GM23338 (cell line): Measurements from ENCODE around the gene CA12. TPM values are rescaled to one million over a fixed set of nuclear protein-coding genes. Genes with fewer than 3 reads are reported as not detected.

Experiments
- ATAC-seq: fragments of 200-7000 bp; cut with Tn5 transposase; 3 replicates; pipeline ENCODE4 v1.9.1; 2020
- DNase-seq: peaks from one replicate; pipeline ENCODE4 v3.0.0-alpha.2; 2015; ENCODE audit warnings: low spot score
- H2AFZ ChIP-seq: fragments of 200-600 bp; sonication (generic); 2 replicates; pipeline ENCODE4 v1.8.0; 2016; ENCODE audit warnings: antibody characterized with exemption, mild to moderate bottlenecking, moderate library complexity
- H3F3A ChIP-seq: fragments of 200-600 bp; sonication (generic); replicated peaks from 2 replicates; pipeline ENCODE4 v1.8.0; 2017; ENCODE audit warnings: antibody characterized with exemption, mixed run types, low read depth
- H3K27ac ChIP-seq: fragments of 200-600 bp; sonication (generic); 2 replicates; pipeline ENCODE4 v1.6.1; 2016; ENCODE audit warnings: low read depth
- H3K27me3 ChIP-seq: fragments of 200-600 bp; sonication (generic); 2 replicates; pipeline ENCODE4 v1.8.0; 2016; ENCODE audit warnings: mild to moderate bottlenecking, mixed run types, moderate library complexity; ENCODE audit not compliant: insufficient read depth
- H3K36me3 ChIP-seq: fragments of 200-600 bp; sonication (generic); 2 replicates; pipeline ENCODE4 v1.8.0; 2016; ENCODE audit warnings: mild to moderate bottlenecking; ENCODE audit not compliant: insufficient read depth
- H3K4me1 ChIP-seq: fragments of 200-600 bp; sonication (generic); 2 replicates; pipeline ENCODE4 v1.8.0; 2016; ENCODE audit warnings: mild to moderate bottlenecking, moderate library complexity; ENCODE audit not compliant: insufficient read depth
- H3K4me2 ChIP-seq: fragments of 200-600 bp; sonication (generic); 2 replicates; pipeline ENCODE4 v1.7.1; 2017; ENCODE audit warnings: mixed run types
- H3K4me3 ChIP-seq: fragments of 200-600 bp; sonication (generic); 2 replicates; pipeline ENCODE4 v1.6.1; 2016; ENCODE audit warnings: mixed run types
- H3K79me2 ChIP-seq: fragments of 200-600 bp; sonication (generic); replicated peaks from 2 replicates; pipeline ENCODE4 v1.8.0; 2017; ENCODE audit warnings: mild to moderate bottlenecking; ENCODE audit not compliant: insufficient read depth
- H3K9me2 ChIP-seq: fragments of 200-600 bp; sonication (generic); 2 replicates; pipeline ENCODE4 v1.8.0; 2017; ENCODE audit not compliant: insufficient read depth
- H4K20me1 ChIP-seq: fragments of 200-600 bp; sonication (generic); replicated peaks from 2 replicates; pipeline ENCODE4 v1.8.0; 2017; ENCODE audit warnings: mild to moderate bottlenecking; ENCODE audit not compliant: insufficient read depth
- H3K27ac Mint-ChIP-seq: 2 replicates; pipeline ENCODE4 v1.8.0; 2020; ENCODE audit warnings: inconsistent platforms, mild to moderate bottlenecking, moderate library complexity, mixed read lengths
- H3K27me3 Mint-ChIP-seq: 3 replicates; pipeline ENCODE4 v1.8.0; 2022; ENCODE audit warnings: low read depth, mild to moderate bottlenecking, moderate library complexity, mixed read lengths, inconsistent platforms; ENCODE audit not compliant: insufficient read depth, poor library complexity
- H3K36me3 Mint-ChIP-seq: 3 replicates; pipeline ENCODE4 v1.8.0; 2021; ENCODE audit warnings: low read depth, mild to moderate bottlenecking, inconsistent platforms, moderate library complexity, mixed read lengths
- H3K4me1 Mint-ChIP-seq: 3 replicates; pipeline ENCODE4 v1.8.0; 2020; ENCODE audit warnings: mild to moderate bottlenecking, inconsistent platforms, mixed read lengths
- H3K4me3 Mint-ChIP-seq: 3 replicates; pipeline ENCODE4 v1.8.0; 2021; ENCODE audit warnings: moderate library complexity, mild to moderate bottlenecking, inconsistent platforms, mixed read lengths
- H3K9me3 Mint-ChIP-seq: 3 replicates; pipeline ENCODE4 v1.8.0; 2020; ENCODE audit warnings: moderate library complexity, mild to moderate bottlenecking, inconsistent platforms, mixed read lengths
- CREB1 ChIP-seq: fragments of 250-450 bp; sonication (Bioruptor Pico); IDR thresholded peaks from 2 replicates; pipeline ENCODE4 v1.5.0; 2020; ENCODE audit warnings: low read depth, mild to moderate bottlenecking, moderate library complexity
- EZH2 ChIP-seq: fragments of 200-600 bp; sonication (generic); IDR thresholded peaks from one replicate; pipeline ENCODE4 v1.8.0; 2017; ENCODE audit warnings: antibody characterized with exemption, mild to moderate bottlenecking, low read depth; ENCODE audit not compliant: unreplicated experiment
- EZH2phosphoT487 ChIP-seq: fragments of 200-600 bp; sonication (generic); IDR thresholded peaks from one replicate; pipeline ENCODE4 v1.8.1; 2018; ENCODE audit warnings: antibody characterized with exemption; ENCODE audit not compliant: unreplicated experiment
- JUNB ChIP-seq: IDR thresholded peaks from one replicate; pipeline ENCODE4 v1.6.1; 2016; ENCODE audit warnings: antibody characterized with exemption; ENCODE audit not compliant: unreplicated experiment
- NANOG ChIP-seq: IDR thresholded peaks from 2 replicates; pipeline ENCODE4 v1.6.1; 2016; ENCODE audit warnings: antibody characterized with exemption, borderline replicate concordance
- POLR2AphosphoS5 ChIP-seq: IDR thresholded peaks from 2 replicates; pipeline ENCODE4 v1.6.1; 2016; ENCODE audit warnings: antibody characterized with exemption, low read depth
- REST ChIP-seq: IDR thresholded peaks from one replicate; pipeline ENCODE4 v1.6.1; 2018; ENCODE audit warnings: antibody characterized with exemption; ENCODE audit not compliant: unreplicated experiment
- polyA plus RNA-seq: library from polyadenylated mRNA; unstranded; fragments of >200 nt; fragmentation: Nextera tagmentation; extraction: Ambion mirVana; gene quantifications from 2 replicates; pipeline ENCODE4 v1.2.1, GENCODE V29; 2016
- total RNA-seq: library from RNA; depleted of rRNA; stranded (reverse); fragments of >200 nt; shearing (Covaris generic); gene quantifications from 2 replicates; pipeline ENCODE4 v1.2.3, GENCODE V29; 2014
- TF ChIP-seq, protein P1 (sequence below): fragments of 250-450 bp; sonication (Bioruptor Pico); IDR thresholded peaks from 2 replicates; pipeline ENCODE4 v1.5.0; 2020; ENCODE audit warnings: mild to moderate bottlenecking, moderate library complexity
- TF ChIP-seq, protein P2 (sequence below), 2 experiments: fragments of 200-600 bp in 1 of 2; sonication (generic) in 1 of 2; conservative IDR thresholded peaks; 2 replicates each; pipeline versions ENCODE4 v1.5.1 to v1.6.1; 2016 to 2017; ENCODE audit warnings: antibody characterized with exemption in 2 of 2, low read depth in 2 of 2, mild to moderate bottlenecking in 2 of 2, moderate library complexity in 1 of 2

CA12 gene
- total and polyA plus RNA-seq, 2 experiments from 2014 or later, result 2.9 to 5.2 TPM

GRCh38 chr15:63312286-63312685, 69.4 kb downstream of the CA12 start:
- TF ChIP-seq EZH2 (no peak), POLR2AphosphoS5 (no peak), NANOG (0 out of 2 replicates have a peak, but pooled peaks have one; percentile 22)
- TF ChIP-seq, protein P1, sequence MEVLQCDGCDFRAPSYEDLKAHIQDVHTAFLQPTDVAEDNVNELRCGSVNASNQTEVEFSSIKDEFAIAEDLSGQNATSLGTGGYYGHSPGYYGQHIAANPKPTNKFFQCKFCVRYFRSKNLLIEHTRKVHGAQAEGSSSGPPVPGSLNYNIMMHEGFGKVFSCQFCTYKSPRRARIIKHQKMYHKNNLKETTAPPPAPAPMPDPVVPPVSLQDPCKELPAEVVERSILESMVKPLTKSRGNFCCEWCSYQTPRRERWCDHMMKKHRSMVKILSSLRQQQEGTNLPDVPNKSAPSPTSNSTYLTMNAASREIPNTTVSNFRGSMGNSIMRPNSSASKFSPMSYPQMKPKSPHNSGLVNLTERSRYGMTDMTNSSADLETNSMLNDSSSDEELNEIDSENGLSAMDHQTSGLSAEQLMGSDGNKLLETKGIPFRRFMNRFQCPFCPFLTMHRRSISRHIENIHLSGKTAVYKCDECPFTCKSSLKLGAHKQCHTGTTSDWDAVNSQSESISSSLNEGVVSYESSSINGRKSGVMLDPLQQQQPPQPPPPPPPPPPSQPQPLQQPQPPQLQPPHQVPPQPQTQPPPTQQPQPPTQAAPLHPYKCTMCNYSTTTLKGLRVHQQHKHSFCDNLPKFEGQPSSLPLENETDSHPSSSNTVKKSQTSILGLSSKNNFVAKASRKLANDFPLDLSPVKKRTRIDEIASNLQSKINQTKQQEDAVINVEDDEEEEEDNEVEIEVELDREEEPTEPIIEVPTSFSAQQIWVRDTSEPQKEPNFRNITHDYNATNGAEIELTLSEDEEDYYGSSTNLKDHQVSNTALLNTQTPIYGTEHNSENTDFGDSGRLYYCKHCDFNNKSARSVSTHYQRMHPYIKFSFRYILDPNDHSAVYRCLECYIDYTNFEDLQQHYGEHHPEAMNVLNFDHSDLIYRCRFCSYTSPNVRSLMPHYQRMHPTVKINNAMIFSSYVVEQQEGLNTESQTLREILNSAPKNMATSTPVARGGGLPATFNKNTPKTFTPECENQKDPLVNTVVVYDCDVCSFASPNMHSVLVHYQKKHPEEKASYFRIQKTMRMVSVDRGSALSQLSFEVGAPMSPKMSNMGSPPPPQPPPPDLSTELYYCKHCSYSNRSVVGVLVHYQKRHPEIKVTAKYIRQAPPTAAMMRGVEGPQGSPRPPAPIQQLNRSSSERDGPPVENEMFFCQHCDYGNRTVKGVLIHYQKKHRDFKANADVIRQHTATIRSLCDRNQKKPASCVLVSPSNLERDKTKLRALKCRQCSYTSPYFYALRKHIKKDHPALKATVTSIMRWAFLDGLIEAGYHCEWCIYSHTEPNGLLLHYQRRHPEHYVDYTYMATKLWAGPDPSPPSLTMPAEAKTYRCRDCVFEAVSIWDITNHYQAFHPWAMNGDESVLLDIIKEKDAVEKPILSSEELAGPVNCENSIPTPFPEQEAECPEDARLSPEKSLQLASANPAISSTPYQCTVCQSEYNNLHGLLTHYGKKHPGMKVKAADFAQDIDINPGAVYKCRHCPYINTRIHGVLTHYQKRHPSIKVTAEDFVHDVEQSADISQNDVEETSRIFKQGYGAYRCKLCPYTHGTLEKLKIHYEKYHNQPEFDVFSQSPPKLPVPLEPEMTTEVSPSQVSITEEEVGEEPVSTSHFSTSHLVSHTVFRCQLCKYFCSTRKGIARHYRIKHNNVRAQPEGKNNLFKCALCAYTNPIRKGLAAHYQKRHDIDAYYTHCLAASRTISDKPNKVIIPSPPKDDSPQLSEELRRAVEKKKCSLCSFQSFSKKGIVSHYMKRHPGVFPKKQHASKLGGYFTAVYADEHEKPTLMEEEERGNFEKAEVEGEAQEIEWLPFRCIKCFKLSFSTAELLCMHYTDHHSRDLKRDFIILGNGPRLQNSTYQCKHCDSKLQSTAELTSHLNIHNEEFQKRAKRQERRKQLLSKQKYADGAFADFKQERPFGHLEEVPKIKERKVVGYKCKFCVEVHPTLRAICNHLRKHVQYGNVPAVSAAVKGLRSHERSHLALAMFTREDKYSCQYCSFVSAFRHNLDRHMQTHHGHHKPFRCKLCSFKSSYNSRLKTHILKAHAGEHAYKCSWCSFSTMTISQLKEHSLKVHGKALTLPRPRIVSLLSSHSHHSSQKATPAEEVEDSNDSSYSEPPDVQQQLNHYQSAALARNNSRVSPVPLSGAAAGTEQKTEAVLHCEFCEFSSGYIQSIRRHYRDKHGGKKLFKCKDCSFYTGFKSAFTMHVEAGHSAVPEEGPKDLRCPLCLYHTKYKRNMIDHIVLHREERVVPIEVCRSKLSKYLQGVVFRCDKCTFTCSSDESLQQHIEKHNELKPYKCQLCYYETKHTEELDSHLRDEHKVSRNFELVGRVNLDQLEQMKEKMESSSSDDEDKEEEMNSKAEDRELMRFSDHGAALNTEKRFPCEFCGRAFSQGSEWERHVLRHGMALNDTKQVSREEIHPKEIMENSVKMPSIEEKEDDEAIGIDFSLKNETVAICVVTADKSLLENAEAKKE (CRISPR knock-in tag), result 0 out of 2 replicates have a peak, but pooled peaks have one; percentile 16
- Histone ChIP-seq H3K9me2 (no peaks in the 10 kb centered on the region), H3F3A (no peaks in the 10 kb centered on the region), H3K4me1 (peaks cover 52% of the 10 kb centered on the region), H2AFZ (no peak overlapping the region), H3K27ac (peak overlapping the region; percentile 95), H3K27me3 (no peaks in the 10 kb centered on the region), H3K79me2 (no peaks in the 10 kb centered on the region), H3K4me2 (peak overlapping the region; percentile 30; the same call in 1 of the 2 replicates), H3K36me3 (no peaks in the 10 kb centered on the region), H3K4me3 (no peak overlapping the region), H4K20me1 (no peaks in the 10 kb centered on the region)
- Mint-ChIP-seq H3K4me3 (0 out of 3 replicates have a peak overlapping the region, but pooled peaks have one; percentile 37), H3K27ac (peak overlapping the region; percentile 79), H3K36me3 (no peaks in the 10 kb centered on the region; the same call in 2 of the 3 replicates), H3K27me3 (peaks cover 3% of the 10 kb centered on the region), H3K9me3 (peaks cover 3% of the 10 kb centered on the region; the same call in 2 of the 3 replicates), H3K4me1 (peaks cover 55% of the 10 kb centered on the region)
- DNase-seq (peak; percentile 64), ATAC-seq (peak; percentile 55)

GRCh38 chr15:63310646-63311045, 71.0 kb downstream of the CA12 start:
- H3K27ac ChIP-seq, result no peak overlapping the region
- H3K27ac Mint-ChIP-seq, result peak overlapping the region; percentile 8; the same call in 1 of the 2 replicates
- H3F3A ChIP-seq, result no peaks in the 10 kb centered on the region
- no peak overlapping the region for H3K4me3 ChIP-seq
- peaks cover 3% of the 10 kb centered on the region; the same call in 2 of the 3 replicates for H3K9me3 Mint-ChIP-seq
- H4K20me1 ChIP-seq, result no peaks in the 10 kb centered on the region
- H3K4me1 Mint-ChIP-seq, result peaks cover 43% of the 10 kb centered on the region
- H3K4me3 Mint-ChIP-seq, result no peak overlapping the region
- H2AFZ ChIP-seq, result no peak overlapping the region
- H3K4me2 ChIP-seq, result no peak overlapping the region
- no peaks in the 10 kb centered on the region for H3K9me2 ChIP-seq
- no peaks in the 10 kb centered on the region for H3K79me2 ChIP-seq
- ATAC-seq, result no peak
- peaks cover 42% of the 10 kb centered on the region for H3K4me1 ChIP-seq
- peaks cover 2% of the 10 kb centered on the region for H3K27me3 Mint-ChIP-seq
- DNase-seq, result no peak
- H3K27me3 ChIP-seq, result no peaks in the 10 kb centered on the region
- H3K36me3 ChIP-seq, result no peaks in the 10 kb centered on the region
- H3K36me3 Mint-ChIP-seq, result no peaks in the 10 kb centered on the region; the same call in 1 of the 3 replicates
- TF ChIP-seq EZH2 (no peak), EZH2phosphoT487 (no peak), CREB1 (CRISPR knock-in tag) (no peak), JUNB (no peak), REST (no peak)
- TF ChIP-seq, protein P2, sequence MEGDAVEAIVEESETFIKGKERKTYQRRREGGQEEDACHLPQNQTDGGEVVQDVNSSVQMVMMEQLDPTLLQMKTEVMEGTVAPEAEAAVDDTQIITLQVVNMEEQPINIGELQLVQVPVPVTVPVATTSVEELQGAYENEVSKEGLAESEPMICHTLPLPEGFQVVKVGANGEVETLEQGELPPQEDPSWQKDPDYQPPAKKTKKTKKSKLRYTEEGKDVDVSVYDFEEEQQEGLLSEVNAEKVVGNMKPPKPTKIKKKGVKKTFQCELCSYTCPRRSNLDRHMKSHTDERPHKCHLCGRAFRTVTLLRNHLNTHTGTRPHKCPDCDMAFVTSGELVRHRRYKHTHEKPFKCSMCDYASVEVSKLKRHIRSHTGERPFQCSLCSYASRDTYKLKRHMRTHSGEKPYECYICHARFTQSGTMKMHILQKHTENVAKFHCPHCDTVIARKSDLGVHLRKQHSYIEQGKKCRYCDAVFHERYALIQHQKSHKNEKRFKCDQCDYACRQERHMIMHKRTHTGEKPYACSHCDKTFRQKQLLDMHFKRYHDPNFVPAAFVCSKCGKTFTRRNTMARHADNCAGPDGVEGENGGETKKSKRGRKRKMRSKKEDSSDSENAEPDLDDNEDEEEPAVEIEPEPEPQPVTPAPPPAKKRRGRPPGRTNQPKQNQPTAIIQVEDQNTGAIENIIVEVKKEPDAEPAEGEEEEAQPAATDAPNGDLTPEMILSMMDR (conservative IDR thresholded peaks at IDR 0.05; ENCODE audit: low read depth in 2 of 2), result no peak
